ENCODE measurements around the gene FGFR3.

GRCh38 chr4:1743975-1744374 lies 49.1 kb upstream of the FGFR3 start:
- no peak for TF ChIP-seq CTCF (conservative IDR thresholded peaks at IDR 0.05 in 1 of 2, IDR thresholded peaks at IDR 0.05 in 1 of 2; ENCODE audit: extremely low read depth in 1 of 2, insufficient read depth in 1 of 2, low read depth in 1 of 2, low read length in 2 of 2)
- no peak for TF ChIP-seq EZH2 (IDR thresholded peaks at IDR 0.05; ENCODE audit: borderline replicate concordance, low read length)

All from mammary epithelial cell (primary cell).